Fibroblast of skin of abdomen (primary cell): Measurements from ENCODE around the gene PDGFB.
A peak's percentile ranks its signal among the peaks of the same experiment; 100 is the strongest.

ENCODE experiments used
- DNase-seq: peaks from one replicate; pipeline ENCODE4 v3.0.0-alpha.2; 2013

Gene PDGFB

DNA sequence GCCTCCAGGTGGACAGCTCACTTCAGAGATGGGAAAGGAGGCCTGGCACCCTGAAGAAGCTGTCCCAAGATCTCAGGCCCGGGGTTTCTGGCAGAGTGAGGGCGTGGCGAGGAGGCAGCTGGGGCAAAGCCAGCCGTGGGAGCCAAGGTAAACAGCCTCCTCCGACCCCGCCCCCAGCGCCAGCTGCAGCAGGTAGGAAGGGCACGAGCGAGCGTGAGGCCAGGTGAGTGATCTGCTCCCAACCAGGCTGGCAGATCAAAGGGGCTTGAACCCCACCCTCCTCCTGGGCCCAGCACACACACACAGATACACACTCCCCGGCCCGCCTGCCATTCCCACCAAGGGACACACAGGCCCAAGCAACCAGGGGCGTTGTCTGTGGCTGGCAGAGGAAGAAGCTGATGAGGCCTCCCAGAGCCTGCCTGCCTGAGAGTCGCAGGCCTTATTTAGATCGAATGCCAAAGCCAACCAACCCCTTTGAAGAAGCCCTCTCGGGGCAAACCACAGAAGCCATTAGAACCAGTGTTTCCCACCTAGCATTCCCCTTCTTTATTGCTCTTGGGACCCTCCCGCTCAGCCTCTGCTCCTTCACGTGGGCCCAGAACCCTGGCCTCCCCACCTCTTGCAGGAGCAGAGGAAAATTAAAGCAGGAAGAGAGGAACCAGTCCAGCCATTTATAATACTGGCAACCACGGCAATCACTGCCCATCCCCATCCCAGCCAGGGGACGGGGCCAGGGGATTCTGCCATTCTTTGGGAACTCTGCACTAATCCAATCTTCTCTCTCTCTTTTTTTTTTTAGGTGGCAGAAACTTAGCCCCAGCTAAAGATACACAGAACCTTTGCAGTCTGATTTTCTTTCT, 5.0 kb downstream of the PDGFB start:
- no peak for DNase-seq

DNA sequence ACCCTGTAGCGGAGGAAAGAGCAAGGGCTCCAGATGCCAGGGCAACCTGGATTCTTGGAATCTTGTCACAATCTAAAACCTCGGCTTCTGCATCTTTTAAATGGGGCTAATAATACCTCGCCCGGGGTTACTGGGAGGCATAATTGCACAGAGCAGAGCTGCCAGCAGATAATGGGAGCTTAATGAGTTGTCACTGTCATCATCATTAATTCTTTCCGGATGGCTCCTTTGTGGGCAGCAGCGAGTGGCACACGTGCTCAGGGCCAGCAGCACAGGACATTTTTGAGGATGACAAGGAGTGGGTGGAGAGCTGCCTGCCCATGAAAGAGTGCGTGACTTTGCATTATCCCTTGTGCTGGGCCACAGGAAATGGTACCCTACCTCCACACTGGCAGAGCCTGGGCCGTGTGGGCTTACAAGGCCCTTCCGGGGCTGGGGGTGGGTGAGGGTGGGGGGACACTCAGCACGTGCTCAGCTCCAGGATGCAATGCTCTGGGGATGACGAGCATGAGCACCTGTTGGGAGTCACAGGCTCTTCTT, 5.7 kb downstream of the PDGFB start:
- DNase-seq, result no peak

GRCh38 chr22:39238561-39238960, 6.2 kb downstream of the PDGFB start:
- DNase-seq, result no peak

GRCh38 chr22:39238101-39238466, 6.7 kb downstream of the PDGFB start:
- DNase-seq, result no peak

DNA sequence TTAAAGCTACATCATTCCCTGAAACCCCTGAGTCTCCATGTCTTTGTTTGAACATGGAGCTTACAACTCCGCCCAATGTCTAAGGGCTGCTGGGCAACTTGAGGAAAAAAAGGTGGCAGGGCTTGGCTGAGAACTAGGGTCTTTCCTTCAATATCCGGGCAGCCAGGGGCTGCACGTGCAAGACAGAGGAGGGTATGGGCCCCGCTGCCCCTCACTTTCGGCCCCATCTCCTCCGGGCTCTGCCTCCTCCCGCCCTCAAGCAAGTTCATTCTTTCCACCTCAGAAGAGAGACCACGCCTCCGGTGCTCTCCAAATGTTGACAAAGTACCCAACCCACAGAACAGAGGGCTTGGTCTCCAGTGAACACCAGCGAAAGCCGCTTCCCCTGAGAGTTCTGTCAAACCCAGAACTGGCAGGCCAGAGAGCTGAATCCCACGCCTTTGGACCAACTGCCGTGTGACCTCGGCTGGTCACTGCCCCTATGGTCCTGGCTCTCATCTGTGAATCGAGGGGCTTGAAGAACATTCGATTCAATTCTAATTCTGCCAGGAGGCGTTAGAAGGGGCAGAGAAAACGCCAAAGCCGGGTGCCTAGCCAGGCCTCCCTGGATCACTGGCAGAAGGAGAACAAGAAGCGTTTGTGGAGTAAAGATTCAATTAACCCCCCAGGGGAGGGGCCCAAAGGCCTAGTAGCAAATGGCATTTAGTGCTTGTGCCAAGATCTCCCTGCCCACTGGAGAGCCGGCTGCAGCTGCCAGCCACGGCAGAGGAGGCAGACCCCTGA, 7.3 kb downstream of the PDGFB start:
- no peak for DNase-seq

DNA sequence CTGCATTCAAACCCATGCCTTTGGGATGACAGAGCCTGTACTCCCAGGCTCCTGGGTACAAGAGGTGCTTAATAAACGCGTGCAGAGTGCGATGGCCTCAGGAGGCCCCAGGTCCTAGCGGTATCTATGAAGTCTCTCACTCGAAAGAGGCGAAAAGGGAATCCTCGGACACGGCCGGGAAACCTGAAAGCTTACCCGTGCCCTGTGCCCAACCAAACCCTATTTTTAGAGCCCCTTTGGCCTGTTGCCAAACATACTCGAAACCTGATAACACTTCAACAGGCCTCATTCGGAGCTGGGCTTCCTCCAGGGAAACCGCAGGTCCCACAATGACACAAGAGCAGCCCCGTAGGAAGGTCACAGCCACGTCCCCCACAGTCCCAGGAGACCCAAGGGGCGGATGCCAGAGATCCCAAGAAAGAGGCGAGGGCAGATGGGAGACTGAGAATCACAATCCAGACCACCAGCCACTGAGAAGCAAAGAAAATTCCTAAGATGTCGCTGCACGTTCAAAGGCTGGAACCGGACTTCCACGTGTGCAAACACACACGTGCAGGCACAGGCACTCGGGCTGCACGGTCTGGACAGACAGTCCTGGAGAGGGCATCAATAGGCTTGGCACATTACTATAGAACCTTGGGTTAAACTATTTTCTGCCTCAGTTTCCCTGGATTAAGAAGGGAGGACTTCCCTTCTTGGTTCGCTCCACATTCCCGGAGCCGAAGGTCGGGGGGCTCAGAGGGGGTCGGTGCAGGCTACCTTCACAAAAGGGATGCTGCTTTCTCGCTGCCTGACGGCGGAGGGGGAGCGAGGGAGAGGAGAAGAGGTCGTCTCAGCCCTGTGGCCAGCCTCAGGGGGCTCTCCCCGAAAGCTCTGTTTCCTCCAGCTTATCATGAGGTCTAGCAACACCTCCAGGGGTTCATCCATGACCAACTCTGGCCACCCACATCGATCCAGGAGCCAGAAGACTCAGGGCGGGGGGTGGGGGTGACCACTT, 8.2 kb downstream of the PDGFB start:
- no peak for DNase-seq

DNA sequence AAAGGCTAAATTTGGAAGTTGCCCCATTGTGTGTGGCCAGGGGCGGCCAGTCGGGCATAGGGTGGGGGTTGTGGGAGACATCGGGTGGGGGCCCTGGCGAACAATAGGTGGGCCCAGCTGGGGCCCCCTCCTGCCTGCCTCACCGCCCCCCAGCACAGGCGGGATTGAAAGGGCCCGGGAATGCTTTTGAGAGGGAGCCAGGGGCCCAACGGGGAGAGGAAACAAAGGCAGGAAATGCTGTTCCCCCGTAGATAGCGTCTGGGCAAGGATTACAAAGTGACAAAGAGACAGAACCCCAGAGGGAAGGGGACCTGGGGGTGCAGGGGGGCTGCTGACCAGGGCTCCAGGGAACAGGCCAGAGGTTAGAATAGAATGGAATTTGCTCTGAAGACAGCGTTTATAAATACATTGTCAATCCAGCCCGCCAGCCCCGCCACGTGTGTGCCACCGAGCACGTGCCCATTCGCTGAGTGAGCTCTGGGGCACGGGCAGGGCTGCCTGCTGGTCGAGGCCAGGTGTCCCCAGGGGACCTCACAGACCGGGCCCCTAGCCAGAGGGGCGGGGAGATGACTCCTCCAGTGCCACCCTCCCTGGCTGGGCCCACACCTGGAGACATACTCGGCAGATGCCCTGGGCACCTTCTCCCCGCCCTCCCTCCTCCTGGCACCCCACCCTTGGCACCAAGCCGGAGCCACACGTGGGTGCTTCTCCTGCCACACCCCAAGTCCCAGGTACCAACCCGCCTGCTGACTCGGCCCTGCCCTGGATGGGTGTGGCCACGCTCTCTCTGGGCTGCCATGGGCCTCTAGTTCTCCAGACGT, 9.7 kb downstream of the PDGFB start:
- DNase-seq, result no peak

DNA sequence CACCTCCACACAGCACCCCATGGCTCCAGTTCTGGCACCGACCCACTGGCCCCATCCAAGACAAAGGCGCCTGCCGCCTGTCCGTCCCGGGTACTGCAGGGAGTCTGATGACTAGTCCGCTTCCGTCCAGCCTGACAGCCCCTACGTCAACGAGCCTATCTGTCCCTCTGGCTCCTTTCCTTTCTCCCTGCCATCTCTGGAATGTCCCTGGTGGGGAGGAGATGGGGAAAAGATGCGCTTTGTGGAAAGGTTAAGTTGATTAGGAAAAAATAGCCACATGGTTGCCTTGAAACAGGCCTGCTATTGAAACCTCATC, 10.4 kb downstream of the PDGFB start:
- peak; percentile 26 for DNase-seq

- no peak for DNase-seq
These were observed 10.9 kb downstream of the PDGFB start for GRCh38 chr22:39233710-39234471.

DNA sequence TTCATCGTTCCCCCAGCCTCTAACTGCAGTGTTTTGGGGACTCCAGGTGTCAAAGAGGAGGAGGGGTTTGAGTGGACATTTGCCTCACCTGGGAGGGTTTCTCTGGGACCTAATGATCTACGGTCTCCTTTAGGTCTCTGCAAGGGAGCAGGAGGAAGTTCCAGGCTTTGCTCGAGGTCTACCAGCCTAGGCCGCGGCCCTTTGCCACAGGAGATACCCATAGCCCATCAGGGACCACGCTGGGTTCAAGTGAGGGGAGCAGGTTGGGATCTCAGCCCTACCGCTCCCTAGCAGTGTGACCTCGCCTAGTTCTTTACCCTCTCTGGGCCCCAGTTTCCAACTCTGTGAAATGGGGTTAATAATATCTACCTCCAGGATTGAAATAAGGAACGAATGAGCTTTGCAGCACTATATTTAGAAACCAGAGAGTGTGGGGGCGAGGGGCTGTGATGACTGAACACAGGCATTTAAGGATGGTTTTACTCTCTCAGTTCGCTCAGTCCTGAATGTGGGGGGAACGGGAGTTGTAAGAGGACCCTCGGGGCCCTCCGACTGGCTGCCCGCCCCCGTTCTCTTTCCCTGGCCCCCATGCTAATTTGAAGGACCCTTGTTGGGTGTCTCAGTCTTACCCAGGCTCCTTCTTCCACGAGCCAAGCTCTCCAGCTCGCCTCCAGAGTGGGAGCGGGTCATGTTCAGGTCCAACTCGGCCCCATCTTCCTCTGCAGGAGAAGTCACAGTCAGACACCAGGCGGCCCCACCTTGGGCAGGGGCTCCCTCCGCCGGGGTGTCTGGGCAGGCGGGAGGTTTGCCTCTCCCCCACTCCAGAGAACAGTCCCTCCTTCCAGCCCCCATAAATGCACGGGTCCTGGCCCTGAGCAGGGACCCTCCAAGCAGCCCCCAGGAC, 11.7 kb downstream of the PDGFB start:
- no peak for DNase-seq

DNA sequence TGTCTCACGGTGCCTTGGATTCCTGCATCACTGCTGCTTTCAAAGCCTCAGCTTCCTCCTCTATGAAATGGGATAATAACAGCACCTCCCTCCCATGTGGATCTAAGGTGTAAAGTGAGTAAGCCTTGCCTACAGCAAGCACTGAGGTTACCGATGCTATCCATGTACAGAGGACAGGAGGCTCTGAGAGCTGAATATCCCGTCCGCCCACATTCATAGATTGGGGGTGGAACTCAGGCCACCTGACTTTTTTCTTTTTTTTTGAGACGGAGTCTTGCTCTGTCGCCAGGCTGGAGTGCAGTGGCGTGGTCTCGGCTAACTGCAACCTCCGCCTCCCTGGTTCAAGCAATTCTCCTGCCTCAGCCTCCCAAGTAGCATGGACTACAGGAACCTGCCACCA, 12.5 kb downstream of the PDGFB start:
- DNase-seq, result no peak

DNA sequence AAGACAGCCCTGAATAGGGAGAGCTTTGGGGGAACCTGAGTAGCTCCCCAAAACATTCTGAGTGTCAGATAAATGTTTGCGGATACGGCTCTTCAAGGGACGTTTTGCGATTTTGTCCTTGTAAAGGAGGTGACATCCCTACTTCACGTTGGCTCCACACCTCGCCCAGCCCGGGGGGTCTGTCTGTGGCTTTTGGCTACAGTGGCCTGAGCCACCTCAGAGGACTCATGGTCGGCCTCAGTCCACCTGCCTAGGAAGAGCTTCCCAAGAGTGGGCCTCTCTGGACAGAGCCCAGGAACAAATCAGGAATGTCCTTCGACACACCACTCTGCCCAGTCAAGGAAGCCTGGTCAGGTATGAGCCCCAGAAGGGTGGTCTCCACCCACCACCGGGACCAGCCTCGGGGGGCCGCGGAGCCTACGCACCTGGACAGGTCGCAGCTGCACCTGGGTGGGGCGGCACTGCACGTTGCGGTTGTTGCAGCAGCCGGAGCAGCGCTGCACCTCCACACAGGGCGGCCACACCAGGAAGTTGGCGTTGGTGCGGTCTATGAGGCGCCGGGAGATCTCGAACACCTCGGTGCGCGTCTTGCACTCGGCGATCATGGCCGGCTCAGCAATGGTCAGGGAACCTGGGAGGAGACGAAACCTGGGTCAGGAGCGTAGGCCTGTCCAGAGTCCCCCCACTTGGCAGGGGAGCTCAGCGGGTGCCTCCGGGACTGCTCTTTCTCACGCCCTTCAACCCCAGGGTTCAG, 13.4 kb downstream of the PDGFB start:
- DNase-seq, result no peak

GRCh38 chr22:39230261-39231196, 14.3 kb downstream of the PDGFB start:
- DNase-seq, result peak; percentile 20

GRCh38 chr22:39229688-39230260, 15.0 kb downstream of the PDGFB start:
- no peak for DNase-seq

DNA sequence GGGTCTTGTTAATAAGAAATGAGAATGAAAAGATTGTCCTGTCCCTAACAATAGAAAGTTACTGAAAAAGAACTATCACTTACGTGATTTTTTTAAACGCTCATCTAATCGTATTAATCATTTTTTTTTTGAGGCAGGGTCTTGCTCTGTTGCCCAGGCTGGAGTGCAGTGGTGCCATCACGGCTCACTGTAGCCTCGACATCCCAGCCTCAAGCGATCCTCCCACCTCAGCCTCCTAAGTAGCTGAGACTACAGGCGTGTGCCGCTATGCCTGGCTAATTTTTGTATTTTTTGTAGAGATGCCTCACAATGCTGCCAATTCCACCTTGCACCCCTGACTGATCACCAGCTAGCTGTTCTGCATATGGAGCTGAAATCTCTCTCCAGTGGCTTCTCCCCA, 15.7 kb downstream of the PDGFB start:
- DNase-seq, result no peak

GRCh38 chr22:39227542-39228272, 17.1 kb downstream of the PDGFB start:
- DNase-seq, result no peak

DNA sequence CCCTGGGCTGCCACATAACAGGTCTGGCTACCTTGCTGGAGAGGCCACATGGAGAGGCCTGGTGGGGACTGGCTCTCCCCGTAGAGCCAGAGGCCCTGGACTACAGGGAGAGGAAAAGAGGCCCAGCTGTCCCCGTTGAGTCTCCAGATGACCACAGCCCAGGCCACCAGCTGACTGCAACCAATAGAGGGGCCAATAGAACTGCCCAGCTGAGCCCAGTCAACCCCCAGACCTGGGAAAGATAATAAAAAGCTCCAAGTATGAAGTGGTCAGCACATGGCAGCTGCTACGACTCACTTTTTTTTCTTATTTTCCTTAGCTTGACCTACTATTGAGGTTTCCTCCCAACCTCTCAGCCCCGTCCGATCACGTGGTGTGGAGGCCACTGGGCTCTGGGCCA, 18.4 kb downstream of the PDGFB start:
- no peak for DNase-seq
